T-helper 2 cell (primary cell): ENCODE results near the gene ZYG11B.
A peak's percentile ranks its signal among the peaks of the same experiment; 100 is the strongest.
"Not testable (repeated sequence)": the region's sequence is repeated elsewhere in the genome, so short reads cannot be mapped to it uniquely, and the experiment has no call there.

Experiments used
- DNase-seq, 5 experiments: peaks; one replicate each; pipeline versions ENCODE4 v3.0.0 to v3.0.0-alpha.2; 2012 to 2022

The ZYG11B gene

GRCh38 chr1:52707927-52708655 lies 18.2 kb upstream of the ZYG11B start:
- no peak for DNase-seq

GRCh38 chr1:52709016-52709415 lies 17.2 kb upstream of the ZYG11B start:
- DNase-seq = no peak

- DNase-seq = no peak
Observed at GRCh38 chr1:52713590-52713989, 12.7 kb upstream of the ZYG11B start.

- DNase-seq = not testable (repeated sequence)
Observed at GRCh38 chr1:52715296-52715695, 11.0 kb upstream of the ZYG11B start.

- DNase-seq = no peak
Observed at GRCh38 chr1:52723260-52723659, 3.0 kb upstream of the ZYG11B start.

- DNase-seq = no peak
Observed at GRCh38 chr1:52725903-52726264, 369 bp upstream of the ZYG11B start.

GRCh38 chr1:52727114-52727586 lies 897 bp downstream of the ZYG11B start:
- DNase-seq = peak in 1 of 5 experiments; percentile 13

GRCh38 chr1:52727956-52728656 lies 1.9 kb downstream of the ZYG11B start:
- DNase-seq = no peak

- no peak for DNase-seq
Observed at GRCh38 chr1:52733368-52733767, 7.1 kb downstream of the ZYG11B start.

- DNase-seq = not testable (repeated sequence)
Observed at GRCh38 chr1:52735371-52735770, 9.1 kb downstream of the ZYG11B start.

- DNase-seq = no peak
Observed at GRCh38 chr1:52738148-52738547, 11.9 kb downstream of the ZYG11B start.

GRCh38 chr1:52738893-52739292 lies 12.6 kb downstream of the ZYG11B start:
- DNase-seq = no peak

GRCh38 chr1:52739699-52740467 lies 13.6 kb downstream of the ZYG11B start:
- DNase-seq = no peak

GRCh38 chr1:52741259-52741658 lies 15.0 kb downstream of the ZYG11B start:
- DNase-seq = peak in 1 of 5 experiments; percentile 47

- no peak for DNase-seq
Observed at GRCh38 chr1:52746189-52746588, 19.9 kb downstream of the ZYG11B start.

- DNase-seq = no peak
Observed at GRCh38 chr1:52747450-52747849, 21.2 kb downstream of the ZYG11B start.

GRCh38 chr1:52748119-52748518 lies 21.9 kb downstream of the ZYG11B start:
- no peak for DNase-seq

GRCh38 chr1:52749496-52749895 lies 23.2 kb downstream of the ZYG11B start:
- DNase-seq = not testable (repeated sequence)

- not testable (repeated sequence) for DNase-seq
Observed at GRCh38 chr1:52750139-52750538, 23.9 kb downstream of the ZYG11B start.

- DNase-seq = no peak
Observed at GRCh38 chr1:52751589-52752483, 25.6 kb downstream of the ZYG11B start.

- no peak for DNase-seq
Observed at GRCh38 chr1:52752484-52752826, 26.2 kb downstream of the ZYG11B start.

- no peak for DNase-seq
Observed at GRCh38 chr1:52753169-52753568, 26.9 kb downstream of the ZYG11B start.
